ENCODE data around the gene SPECC1L.

- TF ChIP-seq CTCF (IDR thresholded peaks at IDR 0.05) (no peak), POLR2AphosphoS5 (IDR thresholded peaks at IDR 0.05) (no peak)
Measured at GRCh38 chr22:24467340-24467739, 196.7 kb downstream of the SPECC1L start.
